Neural progenitor cell (in vitro differentiated cells): ENCODE results near the gene TUBA4B.

ENCODE experiments used
- CTCF ChIP-seq: fragments of 200-600 bp; sonication (generic); IDR thresholded peaks from 2 replicates; pipeline ENCODE4 v1.5.1; 2017; ENCODE audit warnings: antibody characterized with exemption, mild to moderate bottlenecking
- EZH2 ChIP-seq: fragments of 200-600 bp; sonication (generic); IDR thresholded peaks from 2 replicates; pipeline ENCODE4 v1.6.1; 2017; ENCODE audit warnings: antibody characterized with exemption, mild to moderate bottlenecking, moderate library complexity

- TF ChIP-seq EZH2 (no peak), CTCF (no peak)
Observed at GRCh38 chr2:219281588-219281987, 28.5 kb downstream of the TUBA4B start.
